HEK293T (cell line): ENCODE results near the gene HIGD2B.
"Not testable (repeated sequence)": the region's sequence is repeated elsewhere in the genome, so short reads cannot be mapped to it uniquely, and the experiment has no call there.

Experiments used
- ARNT ChIP-seq: fragments of 450-650 bp; IDR thresholded peaks from 2 replicates; pipeline ENCODE4 v1.6.1; 2017; ENCODE audit warnings: mild to moderate bottlenecking
- BHLHE40 ChIP-seq: fragments of 450-650 bp; IDR thresholded peaks from 2 replicates; pipeline ENCODE4 v1.6.1; 2016; ENCODE audit warnings: mild to moderate bottlenecking, moderate library complexity, borderline replicate concordance
- ELF4 ChIP-seq: fragments of 450-650 bp; IDR thresholded peaks from 2 replicates; pipeline ENCODE4 v1.6.1; 2017; ENCODE audit warnings: antibody characterized with exemption
- FOXA1 ChIP-seq: fragments of 450-650 bp; IDR thresholded peaks from 2 replicates; pipeline ENCODE4 v1.6.1; 2016; ENCODE audit warnings: mild to moderate bottlenecking
- FOXK2 ChIP-seq: fragments of 450-650 bp; IDR thresholded peaks from 2 replicates; pipeline ENCODE4 v1.6.1; 2016; ENCODE audit warnings: mild to moderate bottlenecking
- FOXM1 ChIP-seq: fragments of 450-650 bp; IDR thresholded peaks from 2 replicates; pipeline ENCODE4 v1.6.1; 2017; ENCODE audit warnings: mild to moderate bottlenecking, borderline replicate concordance
- HDGF ChIP-seq: fragments of 450-650 bp; IDR thresholded peaks from 2 replicates; pipeline ENCODE4 v1.6.1; 2017; ENCODE audit warnings: antibody characterized with exemption, borderline replicate concordance
- L3MBTL2 ChIP-seq: fragments of 450-650 bp; conservative IDR thresholded peaks from 2 replicates; pipeline ENCODE4 v1.6.1; 2016; ENCODE audit warnings: mild to moderate bottlenecking
- LEF1 ChIP-seq: fragments of 450-650 bp; IDR thresholded peaks from 2 replicates; pipeline ENCODE4 v1.6.1; 2017; ENCODE audit warnings: mild to moderate bottlenecking, borderline replicate concordance
- NFRKB ChIP-seq: fragments of 450-650 bp; IDR thresholded peaks from 2 replicates; pipeline ENCODE4 v1.6.1; 2016; ENCODE audit warnings: mild to moderate bottlenecking, moderate library complexity
- PKNOX1 ChIP-seq: fragments of 450-650 bp; IDR thresholded peaks from 2 replicates; pipeline ENCODE4 v1.6.1; 2016
- SP1 ChIP-seq: fragments of 450-650 bp; IDR thresholded peaks from 2 replicates; pipeline ENCODE4 v1.6.1; 2017
- SUZ12 ChIP-seq: fragments of 450-650 bp; IDR thresholded peaks from 2 replicates; pipeline ENCODE4 v1.6.1; 2016; ENCODE audit warnings: mild to moderate bottlenecking
- TARDBP ChIP-seq: fragments of 450-650 bp; IDR thresholded peaks from 2 replicates; pipeline ENCODE4 v1.6.1; 2016

GRCh38 chr15:72648631-72649253, 37.2 kb downstream of the HIGD2B start:
- TF ChIP-seq SP1, TARDBP, LEF1, ARNT, FOXA1, PKNOX1, SUZ12, HDGF, FOXM1, L3MBTL2, BHLHE40, FOXK2, NFRKB, ELF4: not testable (repeated sequence)
